ENCODE measurements around the gene ENKD1.

Gene ENKD1

GRCh38 chr16:67661101-67661761, 5.3 kb downstream of the ENKD1 start:
- H3K9me3 ChIP-seq (ENCODE audit: low read length), result no peaks in the 10 kb centered on the region
- H3K36me3 ChIP-seq (ENCODE audit: insufficient read depth, low read length), result peaks cover 35% of the 10 kb centered on the region; the same call in 1 of the 2 replicates
- no peaks in the 10 kb centered on the region for H3K27me3 ChIP-seq (ENCODE audit: insufficient read depth, low read length)
- peak overlapping the region; percentile 81 for H3K4me3 ChIP-seq (ENCODE audit: low read depth, low read length, poor library complexity, severe bottlenecking)
- H3K9me2 ChIP-seq (ENCODE audit: low read depth, low read length), result no peaks in the 10 kb centered on the region
- H3K9ac ChIP-seq (ENCODE audit: low read length), result peak overlapping the region; percentile 71
- peak overlapping the region; percentile 65 for H3K27ac ChIP-seq (ENCODE audit: low read depth, low read length, poor library complexity, severe bottlenecking)
- no peaks in the 10 kb centered on the region for H3F3A ChIP-seq (ENCODE audit: insufficient read depth, low read length)
- no peak overlapping the region for H2AFZ ChIP-seq (ENCODE audit: low read length)
- TF ChIP-seq EZH2 (IDR thresholded peaks at IDR 0.05; ENCODE audit: borderline replicate concordance, low read length), result no peak
- H3K4me2 ChIP-seq (ENCODE audit: low read length), result peak overlapping the region; percentile 74
- no peaks in the 10 kb centered on the region for H3K79me2 ChIP-seq (ENCODE audit: insufficient read depth, low read length)
- no peaks in the 10 kb centered on the region for H4K20me1 ChIP-seq (ENCODE audit: insufficient read depth, low read length)
- H3K4me1 ChIP-seq (ENCODE audit: insufficient read depth, low read length, severe bottlenecking), result peaks cover 32% of the 10 kb centered on the region

DNA sequence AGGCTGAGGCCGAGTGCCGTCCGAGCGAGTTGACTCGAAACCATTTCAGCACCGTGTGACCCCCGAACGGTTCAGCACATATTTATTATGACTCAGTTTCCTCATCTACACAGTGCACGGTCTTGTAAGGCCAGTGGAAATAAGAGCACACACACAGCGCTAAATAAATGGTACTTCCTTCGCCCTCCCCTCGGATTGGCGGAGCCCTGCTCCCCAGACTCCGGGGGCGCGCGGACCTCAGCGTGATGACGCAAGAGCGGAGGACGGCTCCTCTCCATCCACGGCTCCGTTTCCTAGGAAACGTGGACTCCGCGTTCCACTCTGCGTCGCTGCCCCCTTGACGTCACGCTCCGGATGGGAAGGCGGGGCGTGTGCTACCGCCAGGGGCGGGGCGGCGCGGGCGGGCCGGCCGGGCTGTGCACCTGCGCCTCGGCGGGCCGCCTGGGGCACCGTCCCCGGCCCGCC, 6.0 kb downstream of the ENKD1 start, which contains the start of gene PARD6A:
TSS of gene PARD6A (plus strand) at position 397 of the 465 bp plus-strand sequence. CDS start 79 bp downstream, outside the sequence.
- Histone ChIP-seq H3K9ac (ENCODE audit: low read length) (peak within 1 kb of the TSS; percentile 80), H3K9me2 (ENCODE audit: low read depth, low read length) (no peaks in the 10 kb centered on the region), H3K27me3 (ENCODE audit: insufficient read depth, low read length) (no peaks in the 10 kb centered on the region), H3K4me3 (ENCODE audit: low read depth, low read length, poor library complexity, severe bottlenecking) (peak within 1 kb of the TSS; percentile 81), H3K36me3 (ENCODE audit: insufficient read depth, low read length) (peaks cover 41% of the 10 kb centered on the region; the same call in 1 of the 2 replicates), H3K27ac (ENCODE audit: low read depth, low read length, poor library complexity, severe bottlenecking) (peak within 1 kb of the TSS; percentile 80), H3F3A (ENCODE audit: insufficient read depth, low read length) (no peaks in the 10 kb centered on the region), H4K20me1 (ENCODE audit: insufficient read depth, low read length) (no peaks in the 10 kb centered on the region), H3K4me1 (ENCODE audit: insufficient read depth, low read length, severe bottlenecking) (peaks cover 26% of the 10 kb centered on the region), H2AFZ (ENCODE audit: low read length) (no peak within 1 kb of the TSS), H3K79me2 (ENCODE audit: insufficient read depth, low read length) (no peaks in the 10 kb centered on the region), H3K4me2 (ENCODE audit: low read length) (peak within 1 kb of the TSS; percentile 82), H3K9me3 (ENCODE audit: low read length) (no peaks in the 10 kb centered on the region)
- TF ChIP-seq CTCF (IDR thresholded peaks at IDR 0.05; ENCODE audit: low read length), result no peak

DNA sequence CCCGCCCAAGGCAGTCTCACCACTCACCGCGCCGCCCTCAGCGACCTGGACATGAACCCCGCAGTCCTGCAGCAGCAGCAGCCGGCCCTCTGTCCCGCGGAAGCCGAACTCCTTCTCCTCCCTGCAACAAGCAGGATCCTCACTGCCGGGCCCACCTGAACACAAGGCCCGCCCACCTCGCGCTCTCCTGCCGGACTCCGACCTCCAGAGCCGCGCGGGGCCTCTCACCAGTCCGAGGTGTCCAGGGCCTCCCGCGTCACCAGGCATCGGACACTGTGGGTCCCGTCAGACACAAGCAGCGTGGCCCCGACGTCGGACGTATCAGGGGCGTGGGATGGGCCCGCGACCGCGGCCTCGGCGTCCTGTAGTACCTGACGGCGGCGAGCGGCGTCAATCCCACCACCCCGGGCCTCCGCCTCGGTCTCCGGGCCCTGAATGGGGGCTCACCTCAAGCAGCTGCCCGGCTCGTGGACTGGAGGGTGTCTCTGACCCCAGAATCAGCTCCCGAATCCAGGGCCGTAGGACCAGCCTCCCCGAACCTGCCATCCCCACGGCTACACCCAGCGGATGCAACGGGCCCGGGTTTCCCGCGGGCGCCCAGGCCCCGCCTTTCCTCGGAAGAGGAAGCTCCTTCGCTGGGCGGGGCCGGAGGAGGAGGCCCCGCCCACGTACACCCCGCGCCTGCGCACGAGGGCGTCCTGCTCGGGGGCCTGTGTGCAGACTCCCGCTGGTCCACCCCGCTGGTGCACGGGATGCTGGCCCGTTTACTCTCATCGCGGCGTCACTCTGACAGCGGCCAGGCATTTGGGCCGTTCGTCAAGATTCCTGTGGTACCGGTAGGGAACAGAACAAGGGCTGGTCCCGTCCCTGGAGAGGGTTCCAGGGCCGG, 6.6 kb downstream of the ENKD1 start, which contains the start of gene ACD:
TSS of gene ACD (minus strand) at position 586 of the 889 bp plus-strand sequence. CDS start at position 546, 40 bp downstream.
- no peaks in the 10 kb centered on the region for H3K9me2 ChIP-seq (ENCODE audit: low read depth, low read length)
- H3K9ac ChIP-seq (ENCODE audit: low read length), result peak within 1 kb of the TSS; percentile 80
- H3K27me3 ChIP-seq (ENCODE audit: insufficient read depth, low read length), result no peaks in the 10 kb centered on the region
- H2AFZ ChIP-seq (ENCODE audit: low read length), result no peak within 1 kb of the TSS
- H3K36me3 ChIP-seq (ENCODE audit: insufficient read depth, low read length), result peaks cover 48% of the 10 kb centered on the region; the same call in 1 of the 2 replicates
- no peaks in the 10 kb centered on the region for H4K20me1 ChIP-seq (ENCODE audit: insufficient read depth, low read length)
- H3K9me3 ChIP-seq (ENCODE audit: low read length), result no peaks in the 10 kb centered on the region
- TF ChIP-seq CTCF (IDR thresholded peaks at IDR 0.05; ENCODE audit: low read length) (no peak), EZH2 (IDR thresholded peaks at IDR 0.05; ENCODE audit: borderline replicate concordance, low read length) (no peak)
- peaks cover 24% of the 10 kb centered on the region for H3K4me1 ChIP-seq (ENCODE audit: insufficient read depth, low read length, severe bottlenecking)
- peak within 1 kb of the TSS; percentile 81 for H3K4me3 ChIP-seq (ENCODE audit: low read depth, low read length, poor library complexity, severe bottlenecking)
- peak within 1 kb of the TSS; percentile 82 for H3K4me2 ChIP-seq (ENCODE audit: low read length)
- no peaks in the 10 kb centered on the region for H3F3A ChIP-seq (ENCODE audit: insufficient read depth, low read length)
- H3K79me2 ChIP-seq (ENCODE audit: insufficient read depth, low read length), result no peaks in the 10 kb centered on the region
- peak within 1 kb of the TSS; percentile 80 for H3K27ac ChIP-seq (ENCODE audit: low read depth, low read length, poor library complexity, severe bottlenecking)
